Lower lobe of right lung (tissue), 2 donors: ENCODE results near the gene PSME1. TPM values are rescaled to one million over a fixed set of nuclear protein-coding genes. Genes with fewer than 3 reads are reported as not detected.

Experiments used
- ATAC-seq, 2 donors: fragments of 200-7000 bp; cut with Tn5 transposase; one replicate each; pipeline ENCODE4 v1.9.1; 2020 to 2022; ENCODE audit warnings: mild to moderate bottlenecking in 2 of 2, moderate library complexity in 2 of 2
- DNase-seq: peaks from one replicate; pipeline ENCODE4 v3.0.0-alpha.2; 2020
- H3K27ac ChIP-seq: fragments of 200-600 bp; one replicate; pipeline ENCODE4 v1.8.0; 2022
- H3K27me3 ChIP-seq: fragments of 200-600 bp; one replicate; pipeline ENCODE4 v1.8.0; 2022; ENCODE audit warnings: low read depth
- H3K36me3 ChIP-seq: fragments of 200-600 bp; one replicate; pipeline ENCODE4 v1.8.0; 2022; ENCODE audit warnings: mild to moderate bottlenecking
- H3K4me1 ChIP-seq: fragments of 200-600 bp; one replicate; pipeline ENCODE4 v1.8.0; 2022
- H3K4me3 ChIP-seq: fragments of 200-600 bp; one replicate; pipeline ENCODE4 v1.8.0; 2022; ENCODE audit warnings: mild to moderate bottlenecking
- H3K9me3 ChIP-seq: fragments of 200-600 bp; one replicate; pipeline ENCODE4 v1.8.0; 2022
- intact Hi-C: fragments of 100-400 bp; cut with DNase I; formaldehyde crosslinking; loops from one replicate; pipeline ENCODE4 v1.11.0; 2022
- total RNA-seq: library from RNA; stranded (reverse); fragmentation: NEBNext Ultra II Directional; extraction: Animal tissue kit (Norgen Biotek cat#: 25700); gene quantifications from one replicate; pipeline ENCODE4 v1.2.1, GENCODE V29; 2021
- TF ChIP-seq, protein P1 (sequence below): fragments of 200-600 bp; IDR thresholded peaks from one replicate; pipeline ENCODE4 v1.8.0; 2022; ENCODE audit warnings: antibody characterized with exemption, mild to moderate bottlenecking
- donor health status: DM: no; HTN: yes; CAD: no; lungs with severe emphysema.

Gene PSME1
- total RNA-seq, 1 donor from 2014 or later, result 198 TPM

DNA sequence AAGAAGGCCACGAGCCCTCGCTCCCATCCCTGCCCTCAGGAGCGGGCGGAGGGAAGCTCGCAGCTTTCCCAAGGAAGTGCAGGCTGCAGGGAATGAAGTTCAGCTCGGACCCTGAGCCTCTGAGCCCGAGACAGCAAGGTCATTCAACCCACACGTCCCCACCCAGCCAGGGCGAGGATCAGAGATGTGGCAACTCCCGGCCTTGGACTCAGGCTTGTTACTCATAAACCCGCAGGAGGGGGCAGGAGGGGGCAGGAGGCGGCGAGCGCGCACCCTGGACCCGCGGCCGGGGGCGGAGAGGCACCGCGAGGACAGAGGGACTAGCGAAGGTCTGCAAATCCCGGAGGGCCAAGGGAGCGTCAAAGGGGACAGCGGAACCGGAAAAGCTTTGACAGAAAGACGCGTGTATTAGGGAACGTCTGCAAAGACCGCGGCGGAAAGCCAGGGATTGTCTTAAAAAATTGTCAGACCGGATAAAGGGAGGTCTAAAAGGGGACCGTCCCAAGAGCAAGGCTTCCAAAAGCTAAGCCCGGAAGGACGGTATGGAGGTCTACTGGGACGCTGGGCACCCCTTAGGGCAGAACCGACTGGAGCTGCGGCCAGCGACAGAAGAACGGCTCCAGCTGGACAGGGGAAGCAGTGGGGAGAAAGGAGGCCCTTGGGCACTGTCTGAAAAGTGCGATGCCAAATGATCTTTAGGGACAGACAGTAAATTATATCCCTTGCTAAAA is 22.0 kb upstream of the PSME1 start:
- TF ChIP-seq, protein P1, sequence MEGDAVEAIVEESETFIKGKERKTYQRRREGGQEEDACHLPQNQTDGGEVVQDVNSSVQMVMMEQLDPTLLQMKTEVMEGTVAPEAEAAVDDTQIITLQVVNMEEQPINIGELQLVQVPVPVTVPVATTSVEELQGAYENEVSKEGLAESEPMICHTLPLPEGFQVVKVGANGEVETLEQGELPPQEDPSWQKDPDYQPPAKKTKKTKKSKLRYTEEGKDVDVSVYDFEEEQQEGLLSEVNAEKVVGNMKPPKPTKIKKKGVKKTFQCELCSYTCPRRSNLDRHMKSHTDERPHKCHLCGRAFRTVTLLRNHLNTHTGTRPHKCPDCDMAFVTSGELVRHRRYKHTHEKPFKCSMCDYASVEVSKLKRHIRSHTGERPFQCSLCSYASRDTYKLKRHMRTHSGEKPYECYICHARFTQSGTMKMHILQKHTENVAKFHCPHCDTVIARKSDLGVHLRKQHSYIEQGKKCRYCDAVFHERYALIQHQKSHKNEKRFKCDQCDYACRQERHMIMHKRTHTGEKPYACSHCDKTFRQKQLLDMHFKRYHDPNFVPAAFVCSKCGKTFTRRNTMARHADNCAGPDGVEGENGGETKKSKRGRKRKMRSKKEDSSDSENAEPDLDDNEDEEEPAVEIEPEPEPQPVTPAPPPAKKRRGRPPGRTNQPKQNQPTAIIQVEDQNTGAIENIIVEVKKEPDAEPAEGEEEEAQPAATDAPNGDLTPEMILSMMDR, result no peak
- Histone ChIP-seq H3K36me3 (peaks cover 25% of the 10 kb centered on the region), H3K27ac (peak overlapping the region; percentile 97), H3K4me1 (peaks cover 34% of the 10 kb centered on the region), H3K27me3 (no peaks in the 10 kb centered on the region), H3K4me3 (peak overlapping the region; percentile 77), H3K9me3 (no peaks in the 10 kb centered on the region)
- peak; percentile 67 to 72 for ATAC-seq
- intact Hi-C loops, result no loop called here
- DNase-seq, result peak; percentile 91

DNA sequence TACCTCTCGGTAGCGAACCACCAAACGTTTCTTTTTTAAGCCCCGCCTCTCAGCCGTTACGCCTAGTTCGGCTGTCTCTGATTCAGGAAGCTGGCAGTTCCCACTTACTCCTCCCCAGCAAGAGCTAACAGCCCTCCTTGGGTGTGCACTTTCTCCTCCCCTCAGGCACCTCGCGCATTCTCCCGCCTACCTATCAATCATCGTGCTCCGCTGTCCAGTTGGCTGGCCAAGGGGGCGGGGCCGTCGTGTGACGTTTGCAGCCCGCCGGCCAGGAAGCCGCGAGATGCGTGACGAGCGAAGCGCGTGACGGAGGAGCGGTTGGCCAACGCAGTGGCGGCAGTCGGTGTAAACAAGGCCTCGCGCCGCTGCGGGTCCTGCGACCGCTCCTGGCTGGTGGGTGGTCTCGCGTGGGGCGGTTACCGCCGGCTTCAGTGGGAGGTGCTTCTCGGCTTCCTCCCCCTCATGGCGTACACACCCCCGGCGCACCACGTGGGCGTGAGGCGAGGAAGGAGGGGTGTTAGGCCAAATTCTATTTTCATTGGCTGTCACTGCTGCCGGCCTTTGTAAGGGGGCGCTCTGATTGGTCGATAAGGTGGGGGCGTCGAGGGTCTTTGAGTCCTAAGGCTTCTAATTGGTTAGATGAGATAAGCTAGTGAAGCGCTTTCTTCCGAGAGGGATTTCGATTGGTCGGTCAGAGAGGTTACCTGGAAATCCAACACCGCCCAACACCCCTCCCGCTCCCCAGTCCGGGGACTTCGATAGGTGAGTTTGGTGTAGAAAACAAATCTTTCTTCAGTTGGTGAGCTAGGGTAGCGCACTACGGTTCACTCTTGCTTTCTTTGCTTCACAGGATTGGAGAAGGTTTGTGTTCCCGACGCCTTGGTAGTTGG is 21.2 kb upstream of the PSME1 start, which contains the start of the genes DCAF11 and NRL:
Gene DCAF11, plus strand, starts transcription at position 246 of the 890 bp plus-strand sequence. CDS start 818 bp downstream, outside the sequence.
Gene NRL, minus strand, starts transcription at position 418 of the 890 bp plus-strand sequence. CDS start 32,101 bp downstream, outside the sequence.
- intact Hi-C loops, result no loop called here
- no peaks in the 10 kb centered on the region for H3K9me3 ChIP-seq
- H3K27me3 ChIP-seq, result no peaks in the 10 kb centered on the region
- peak within 1 kb of the TSS; percentile 97 for H3K27ac ChIP-seq
- peaks cover 33% of the 10 kb centered on the region for H3K36me3 ChIP-seq
- H3K4me1 ChIP-seq, result peaks cover 28% of the 10 kb centered on the region
- peak within 1 kb of the TSS; percentile 77 for H3K4me3 ChIP-seq
- TF ChIP-seq, protein P1, result no peak
- DNase-seq (peak; percentile 98), ATAC-seq (peak; percentile 96 to 97)

DNA sequence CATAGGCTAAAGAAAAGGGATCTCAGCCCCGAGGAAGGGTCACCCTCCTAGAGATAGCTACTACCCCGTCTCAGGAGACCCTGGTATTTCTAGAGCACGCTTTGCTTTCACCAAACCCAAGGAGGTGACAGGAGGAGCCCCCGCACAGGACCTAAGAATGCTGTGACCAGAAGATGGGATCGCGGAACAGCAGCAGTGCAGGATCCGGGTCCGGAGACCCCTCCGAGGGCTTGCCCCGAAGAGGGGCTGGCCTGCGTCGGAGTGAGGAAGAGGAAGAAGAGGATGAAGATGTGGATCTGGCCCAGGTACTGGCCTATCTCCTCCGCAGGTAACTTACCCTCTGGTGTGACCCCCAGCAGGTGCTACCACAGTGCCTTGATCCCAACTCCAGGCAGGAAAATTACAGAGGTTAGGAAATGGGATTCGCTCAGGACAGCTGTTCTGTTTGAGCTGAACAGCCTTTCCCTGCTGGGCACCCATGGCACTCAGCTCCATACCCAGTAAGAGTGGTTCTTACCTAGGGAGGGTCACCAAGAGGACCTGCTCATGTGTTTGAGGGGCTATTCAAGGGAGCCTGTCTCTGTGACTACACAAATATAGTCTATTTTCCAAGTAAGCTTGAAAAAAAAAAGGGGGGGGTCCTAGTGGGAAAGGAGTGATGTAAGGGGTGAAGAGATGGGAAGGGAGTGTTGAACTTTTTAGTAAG is 20.4 kb upstream of the PSME1 start:
- ATAC-seq (no peak), DNase-seq (no peak)
- intact Hi-C loops, result no loop called here
- Histone ChIP-seq H3K9me3 (no peaks in the 10 kb centered on the region), H3K27me3 (no peaks in the 10 kb centered on the region), H3K27ac (peak overlapping the region; percentile 97), H3K4me1 (peaks cover 25% of the 10 kb centered on the region), H3K36me3 (peaks cover 41% of the 10 kb centered on the region), H3K4me3 (peak overlapping the region; percentile 77)
- TF ChIP-seq, protein P1, result no peak

DNA sequence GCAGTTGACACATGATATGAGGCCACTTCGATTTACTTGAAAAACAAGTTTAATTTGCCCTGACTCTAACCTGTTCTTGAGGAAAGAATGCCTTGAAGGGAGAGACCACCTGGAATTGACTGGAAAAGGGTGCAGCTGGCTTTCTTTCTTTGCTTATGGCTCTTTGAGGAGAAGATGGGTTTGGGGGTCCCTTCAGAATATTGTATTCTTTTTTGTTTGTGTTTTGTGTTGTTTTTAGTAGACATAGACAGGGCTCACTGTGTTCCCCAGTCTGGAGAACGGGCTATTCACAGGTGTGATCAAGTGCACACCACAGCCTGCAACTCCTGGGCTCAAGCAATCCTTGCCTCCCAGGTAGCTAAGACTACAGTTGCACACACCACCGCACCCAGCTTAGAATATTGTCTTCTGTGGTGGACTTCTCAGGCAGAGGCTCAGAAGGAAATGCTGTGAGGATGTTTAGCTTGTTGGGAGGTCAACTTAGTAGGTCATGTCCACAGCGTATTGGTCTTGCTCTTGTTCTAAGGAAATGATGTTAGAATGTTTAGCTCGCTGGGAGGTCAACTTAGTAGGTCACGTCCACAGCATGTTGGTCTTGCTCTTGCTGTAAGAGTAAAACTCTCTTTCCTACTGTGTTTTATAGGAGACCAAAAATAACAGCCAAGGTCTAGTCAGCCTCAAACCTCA is 19.7 kb upstream of the PSME1 start:
- DNase-seq, result no peak
- H3K9me3 ChIP-seq, result no peaks in the 10 kb centered on the region
- intact Hi-C loops, result no loop called here
- no peaks in the 10 kb centered on the region for H3K27me3 ChIP-seq
- ATAC-seq, result no peak
- TF ChIP-seq, protein P1, result no peak
- H3K36me3 ChIP-seq, result peaks cover 48% of the 10 kb centered on the region
- peaks cover 23% of the 10 kb centered on the region for H3K4me1 ChIP-seq
- no peak overlapping the region for H3K27ac ChIP-seq
- H3K4me3 ChIP-seq, result peak overlapping the region; percentile 77
